IMR-90 (cell line): ENCODE measurements around the gene GAL3ST2.

ENCODE experiments used
- CEBPB ChIP-seq: IDR thresholded peaks from 2 replicates; pipeline ENCODE4 v1.6.1; 2012; ENCODE audit warnings: low read depth, low read length, improper control_type of control experiment
- FOS ChIP-seq: fragments of 150-350 bp; IDR thresholded peaks from 2 replicates; pipeline ENCODE4 v1.6.1; 2016; ENCODE audit warnings: low read depth, low read length
- MXI1 ChIP-seq: IDR thresholded peaks from 2 replicates; pipeline ENCODE4 v1.6.1; 2012; ENCODE audit warnings: low read depth, mild to moderate bottlenecking, low read length, moderate library complexity, borderline replicate concordance
- NFE2L2 ChIP-seq: fragments of 150-350 bp; IDR thresholded peaks from 2 replicates; pipeline ENCODE4 v1.6.1; 2016; ENCODE audit warnings: low read depth, mild to moderate bottlenecking, low read length
- POLR2A ChIP-seq: IDR thresholded peaks from 2 replicates; pipeline ENCODE4 v1.6.1; 2012; ENCODE audit warnings: mild to moderate bottlenecking, low read depth, low read length
- RAD21 ChIP-seq: IDR thresholded peaks from 2 replicates; pipeline ENCODE4 v1.6.1; 2012; ENCODE audit warnings: low read length, improper control_type of control experiment
- RCOR1 ChIP-seq: IDR thresholded peaks from 2 replicates; pipeline ENCODE4 v1.6.1; 2012; ENCODE audit warnings: mild to moderate bottlenecking, low read length, improper control_type of control experiment; ENCODE audit not compliant: insufficient replicate concordance
- SMC3 ChIP-seq: fragments of 150-350 bp; IDR thresholded peaks from 2 replicates; pipeline ENCODE4 v1.6.1; 2016; ENCODE audit warnings: low read depth, mild to moderate bottlenecking, antibody characterized with exemption, low read length, moderate library complexity
- TF ChIP-seq, protein P1 (sequence below): fragments of 150-350 bp; IDR thresholded peaks from 2 replicates; pipeline ENCODE4 v1.6.1; 2017; ENCODE audit warnings: mild to moderate bottlenecking, antibody characterized with exemption, low read length, low read depth
- TF ChIP-seq, protein P2 (sequence below): conservative IDR thresholded peaks from 2 replicates; pipeline ENCODE4 v1.5.1; 2012; ENCODE audit warnings: mild to moderate bottlenecking, low read depth, low read length, improper control_type of control experiment

DNA sequence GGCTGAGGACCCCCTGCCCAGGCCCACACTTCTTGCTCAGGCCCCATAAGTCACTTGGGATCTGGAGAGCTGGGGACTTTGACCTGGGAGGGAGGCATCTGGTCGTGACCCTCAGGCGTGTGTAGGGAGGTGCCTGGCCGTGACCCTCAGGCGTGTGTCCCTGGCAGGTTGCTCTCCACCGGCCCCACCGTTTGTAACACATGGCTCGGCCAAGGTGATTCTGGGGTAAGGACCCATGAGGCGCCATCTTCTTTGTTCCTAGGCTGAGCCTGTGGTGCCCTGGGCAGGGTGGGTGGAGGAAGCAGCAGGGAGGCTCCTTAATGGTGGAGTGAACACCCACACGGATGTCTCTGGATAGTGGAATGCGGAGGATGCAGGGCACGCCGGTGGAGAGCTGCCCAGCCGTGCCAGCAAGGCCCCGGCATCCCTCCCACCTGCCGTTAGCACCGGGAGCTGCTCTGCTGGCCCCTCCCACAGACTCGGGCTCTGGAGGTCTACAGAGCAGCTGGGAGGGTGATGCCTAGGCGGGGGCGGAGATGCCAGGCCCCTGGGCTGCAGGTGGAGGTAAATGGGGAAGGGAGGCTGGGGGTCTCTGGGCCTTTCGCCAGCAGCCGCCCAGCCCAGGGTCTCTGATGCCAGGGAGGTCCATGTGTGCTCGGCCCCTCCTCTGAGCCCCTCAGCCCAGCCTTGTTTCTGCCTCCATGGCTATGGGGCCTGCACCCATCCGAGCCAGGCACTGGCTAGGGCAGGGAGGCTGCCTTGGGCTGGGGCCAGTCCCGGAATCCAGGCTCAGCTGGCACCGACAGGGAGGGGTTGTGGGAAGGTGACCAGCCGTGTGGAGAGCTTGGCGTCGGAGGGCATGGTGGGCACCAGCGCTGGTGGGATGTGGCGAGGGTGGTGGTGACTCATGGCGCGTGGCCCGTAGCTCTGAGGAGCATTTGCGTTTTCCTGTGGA, 1.1 kb upstream of the GAL3ST2 start:
- TF ChIP-seq, protein P1, sequence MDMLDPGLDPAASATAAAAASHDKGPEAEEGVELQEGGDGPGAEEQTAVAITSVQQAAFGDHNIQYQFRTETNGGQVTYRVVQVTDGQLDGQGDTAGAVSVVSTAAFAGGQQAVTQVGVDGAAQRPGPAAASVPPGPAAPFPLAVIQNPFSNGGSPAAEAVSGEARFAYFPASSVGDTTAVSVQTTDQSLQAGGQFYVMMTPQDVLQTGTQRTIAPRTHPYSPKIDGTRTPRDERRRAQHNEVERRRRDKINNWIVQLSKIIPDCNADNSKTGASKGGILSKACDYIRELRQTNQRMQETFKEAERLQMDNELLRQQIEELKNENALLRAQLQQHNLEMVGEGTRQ = no peak
- TF ChIP-seq, protein P2, sequence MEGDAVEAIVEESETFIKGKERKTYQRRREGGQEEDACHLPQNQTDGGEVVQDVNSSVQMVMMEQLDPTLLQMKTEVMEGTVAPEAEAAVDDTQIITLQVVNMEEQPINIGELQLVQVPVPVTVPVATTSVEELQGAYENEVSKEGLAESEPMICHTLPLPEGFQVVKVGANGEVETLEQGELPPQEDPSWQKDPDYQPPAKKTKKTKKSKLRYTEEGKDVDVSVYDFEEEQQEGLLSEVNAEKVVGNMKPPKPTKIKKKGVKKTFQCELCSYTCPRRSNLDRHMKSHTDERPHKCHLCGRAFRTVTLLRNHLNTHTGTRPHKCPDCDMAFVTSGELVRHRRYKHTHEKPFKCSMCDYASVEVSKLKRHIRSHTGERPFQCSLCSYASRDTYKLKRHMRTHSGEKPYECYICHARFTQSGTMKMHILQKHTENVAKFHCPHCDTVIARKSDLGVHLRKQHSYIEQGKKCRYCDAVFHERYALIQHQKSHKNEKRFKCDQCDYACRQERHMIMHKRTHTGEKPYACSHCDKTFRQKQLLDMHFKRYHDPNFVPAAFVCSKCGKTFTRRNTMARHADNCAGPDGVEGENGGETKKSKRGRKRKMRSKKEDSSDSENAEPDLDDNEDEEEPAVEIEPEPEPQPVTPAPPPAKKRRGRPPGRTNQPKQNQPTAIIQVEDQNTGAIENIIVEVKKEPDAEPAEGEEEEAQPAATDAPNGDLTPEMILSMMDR = no peak
- TF ChIP-seq POLR2A = no peak
- no peak for TF ChIP-seq NFE2L2
- no peak for TF ChIP-seq RAD21
- no peak for TF ChIP-seq FOS
- TF ChIP-seq SMC3 = no peak
- no peak for TF ChIP-seq CEBPB
- no peak for TF ChIP-seq RCOR1
- no peak for TF ChIP-seq MXI1
